ENCODE measurements around the gene MDK.

MDK gene

DNA sequence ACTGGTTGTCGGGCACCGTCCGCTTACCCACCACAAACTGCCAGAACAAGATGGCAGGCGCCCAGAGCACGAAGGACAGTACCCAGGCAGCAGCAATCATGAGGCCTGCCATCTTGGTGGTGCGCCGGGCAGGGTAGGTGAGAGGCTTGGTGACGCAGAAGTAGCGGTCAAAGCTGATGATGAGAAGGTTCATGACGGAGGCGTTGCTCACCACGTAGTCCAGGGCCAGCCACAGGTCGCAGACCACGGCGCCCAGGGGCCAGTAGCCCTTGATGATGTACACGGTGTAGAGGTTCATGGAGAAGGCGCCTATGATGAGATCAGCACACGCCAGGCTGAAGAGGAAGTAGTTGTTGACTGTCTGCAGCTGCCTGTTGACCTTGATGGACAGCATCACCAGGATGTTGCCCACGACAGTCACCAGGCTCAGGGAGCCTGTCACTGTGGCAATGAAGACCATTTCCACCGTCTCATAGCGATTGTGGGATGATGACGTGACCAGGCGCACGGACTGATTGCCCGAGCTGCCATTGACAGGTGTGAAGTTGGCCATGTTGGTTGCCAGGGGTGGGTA lies 4.6 kb downstream of the MDK start:
- DNase-seq (ENCODE audit: extremely low spot score), result no peak
- TF ChIP-seq CTCF (IDR thresholded peaks at IDR 0.05; ENCODE audit: control extremely low read depth, extremely low read depth, low read depth, missing control alignments), result no peak
- ChIA-PET CTCF (interaction anchor here (1.4 to 7.4 kb wide), 2 partner anchors 104 to 145 kb away, joined by 3 to 83 read pairs; no protein-coding TSS in a partner anchor), POLR2A (no interaction called here)

- ChIA-PET CTCF (interaction anchor here (0.8 to 7.4 kb wide), 8 partner anchors 10 to 144 kb away, joined by 3 to 83 read pairs (median 22); no protein-coding TSS in a partner anchor), POLR2A (interaction anchor here (0.6 kb wide), 1 partner anchor 45 kb away, joined by 3 read pairs; no protein-coding TSS in a partner anchor)
- DNase-seq (ENCODE audit: extremely low spot score), result no peak
- TF ChIP-seq CTCF (IDR thresholded peaks at IDR 0.05; ENCODE audit: control extremely low read depth, extremely low read depth, low read depth, missing control alignments), result no peak
These were observed 5.2 kb downstream of the MDK start for GRCh38 chr11:46386674-46387073.

- ChIA-PET CTCF (interaction anchor here (0.6 to 7.4 kb wide), 23 partner anchors 11 to 300 kb away, joined by 3 to 83 read pairs (median 6); no protein-coding TSS in a partner anchor), POLR2A (interaction anchor here (0.6 kb wide), 1 partner anchor 44 kb away, joined by 3 read pairs; no protein-coding TSS in a partner anchor)
- TF ChIP-seq CTCF (IDR thresholded peaks at IDR 0.05; ENCODE audit: control extremely low read depth, extremely low read depth, low read depth, missing control alignments), result no peak
- DNase-seq (ENCODE audit: extremely low spot score), result no peak
These were observed 6.0 kb downstream of the MDK start for GRCh38 chr11:46387456-46387855.

DNA sequence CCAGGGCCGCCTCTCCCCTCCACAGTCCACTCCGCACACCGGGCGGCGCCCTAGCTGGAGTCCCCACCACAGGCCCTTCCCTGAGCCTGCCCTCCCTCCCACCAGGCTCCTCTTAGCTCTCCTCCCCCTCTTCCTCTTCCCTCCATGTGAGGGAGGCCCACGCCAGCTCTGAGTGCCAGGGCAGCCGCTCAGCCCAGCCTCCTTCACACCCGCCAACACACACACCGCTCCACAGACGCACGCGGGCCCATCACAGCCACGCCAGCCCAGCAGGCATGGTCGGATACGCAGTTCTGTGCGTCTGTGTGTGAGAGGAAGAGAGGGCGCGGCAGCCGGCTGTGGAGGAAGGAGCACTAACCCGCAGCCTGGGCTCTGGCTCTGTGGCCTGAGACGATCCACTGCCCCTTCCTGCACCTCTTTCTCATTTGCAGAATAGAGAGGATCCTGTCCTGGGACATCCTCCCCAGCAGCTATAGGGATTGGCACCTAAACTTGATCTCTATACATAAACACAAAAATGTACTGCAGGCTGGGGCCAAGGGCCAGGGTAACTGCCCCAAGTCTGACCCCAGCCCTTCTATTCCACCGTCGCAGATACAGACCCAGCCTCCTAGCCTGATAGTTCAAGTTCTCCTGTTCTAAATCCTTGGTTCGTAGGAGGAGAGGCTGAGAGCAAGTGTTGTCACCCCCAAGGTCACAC lies 6.6 kb downstream of the MDK start:
- TF ChIP-seq CTCF (IDR thresholded peaks at IDR 0.05; ENCODE audit: control extremely low read depth, extremely low read depth, low read depth, missing control alignments), result no peak
- POLR2A ChIA-PET, result no interaction called here
- CTCF ChIA-PET, result interaction anchor here (0.6 to 7.4 kb wide), 42 partner anchors 8 to 300 kb away, joined by 3 to 83 read pairs (median 5); no protein-coding TSS in a partner anchor
- DNase-seq (ENCODE audit: extremely low spot score), result no peak

DNA sequence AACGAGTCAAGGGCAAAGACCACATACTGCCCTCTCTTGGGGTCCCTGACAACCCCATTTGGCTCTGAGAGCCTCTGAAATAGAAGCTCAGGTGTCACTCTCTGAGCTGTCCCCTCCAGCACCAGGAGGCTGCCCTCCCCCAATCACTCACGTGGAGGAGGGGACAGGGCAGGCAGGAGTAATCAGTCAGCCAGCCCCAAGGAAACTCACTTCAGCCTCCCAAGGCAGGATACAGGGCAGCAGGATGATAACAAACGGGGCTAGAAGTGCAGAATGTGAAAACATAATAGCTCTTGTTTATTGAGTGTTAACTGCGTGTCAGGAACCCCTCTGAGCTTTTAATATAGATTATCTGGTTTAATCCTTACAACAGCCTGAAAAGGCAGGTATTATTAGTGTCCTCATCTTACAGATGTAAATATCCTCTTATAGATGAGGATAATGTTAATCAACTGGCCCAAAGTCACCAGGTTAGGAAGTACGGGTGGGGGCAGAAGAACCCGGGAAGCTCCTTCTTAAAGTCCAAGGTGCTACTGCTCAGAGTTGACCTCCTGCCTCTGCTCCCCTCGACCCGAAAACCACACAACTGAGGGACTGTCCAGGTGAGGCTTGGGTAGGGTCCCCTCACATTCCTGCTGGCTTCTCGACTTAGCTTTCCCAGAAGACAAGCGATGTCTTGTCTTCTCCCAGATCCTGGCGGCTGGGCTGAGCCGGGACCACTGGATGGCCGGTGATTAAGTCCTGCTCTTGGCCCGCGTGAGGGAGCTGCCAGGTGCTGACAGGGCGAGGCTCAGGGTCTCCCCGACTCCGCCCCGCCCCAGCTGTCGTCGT lies 7.4 kb downstream of the MDK start:
- DNase-seq (ENCODE audit: extremely low spot score), result no peak
- POLR2A ChIA-PET, result interaction anchor here (0.6 kb wide), 1 partner anchor 162 kb away, joined by 5 read pairs; no protein-coding TSS in a partner anchor

More for the DNA sequence above, 7.4 kb downstream of the MDK start:
- TF ChIP-seq CTCF (IDR thresholded peaks at IDR 0.05; ENCODE audit: control extremely low read depth, extremely low read depth, low read depth, missing control alignments), result no peak
- CTCF ChIA-PET, result interaction anchor here (0.8 to 7.4 kb wide), 46 partner anchors 8 to 373 kb away, joined by 3 to 83 read pairs (median 5); partner anchors contain the start of gene MDK
